Adrenal gland (tissue), 5 donors: ENCODE results near the gene TEX2.

Experiments
- CTCF ChIP-seq, 6 experiments: fragments of 450-650 bp in 4 of 6; fragments of 200-600 bp in 2 of 6; sonication (generic) in 1 of 6; IDR thresholded peaks; 1 replicate in 5 of 6; 2 replicates in 1 of 6; pipeline versions ENCODE4 v1.5.1 to v1.8.0; 2016 to 2021; ENCODE audit warnings: antibody characterized with exemption in 6 of 6, mild to moderate bottlenecking in 2 of 6, moderate library complexity in 1 of 6
- POLR2A ChIP-seq, 2 donors: fragments of 450-650 bp; IDR thresholded peaks; one replicate each; pipeline ENCODE4 v1.6.1; 2017; ENCODE audit warnings: antibody characterized with exemption in 2 of 2, mild to moderate bottlenecking in 2 of 2, moderate library complexity in 1 of 2
- donor health status: DM: no; HTN: no; CAD: no.

GRCh38 chr17:64131606-64132270 is 131.3 kb downstream of the TEX2 start:
- no peak for TF ChIP-seq CTCF (IDR thresholded peaks at IDR 0.05)
- no peak for TF ChIP-seq POLR2A (IDR thresholded peaks at IDR 0.05)
